Stimulated activated CD4-positive, alpha-beta T cell treated with anti-CD3 and anti-CD28 coated beads, Interleukin-1b, Interleukin-23, amount 100 ng/mL, for 48 hours (primary cell): ENCODE data around the gene XXYLT1.

Experiments used
- DNase-seq: peaks from one replicate; pipeline ENCODE4 v3.0.0-alpha.2; 2020

Gene XXYLT1

DNA sequence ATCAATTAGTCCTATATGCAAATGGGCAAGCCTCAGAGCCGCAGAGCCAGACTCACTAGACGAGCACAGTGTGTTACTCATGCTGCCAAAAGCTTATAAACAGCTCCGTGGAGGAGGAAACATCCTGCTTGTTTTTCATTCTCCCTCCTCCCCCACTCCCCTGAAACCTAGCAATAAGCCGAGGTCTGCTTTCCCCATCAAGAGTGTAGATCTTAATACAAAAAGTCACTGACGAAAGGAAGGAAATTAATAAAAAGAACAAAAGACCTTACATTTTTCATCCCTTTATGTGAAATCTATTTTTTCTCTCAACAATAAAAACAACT is 88.5 kb downstream of the XXYLT1 start:
- no peak for DNase-seq

DNA sequence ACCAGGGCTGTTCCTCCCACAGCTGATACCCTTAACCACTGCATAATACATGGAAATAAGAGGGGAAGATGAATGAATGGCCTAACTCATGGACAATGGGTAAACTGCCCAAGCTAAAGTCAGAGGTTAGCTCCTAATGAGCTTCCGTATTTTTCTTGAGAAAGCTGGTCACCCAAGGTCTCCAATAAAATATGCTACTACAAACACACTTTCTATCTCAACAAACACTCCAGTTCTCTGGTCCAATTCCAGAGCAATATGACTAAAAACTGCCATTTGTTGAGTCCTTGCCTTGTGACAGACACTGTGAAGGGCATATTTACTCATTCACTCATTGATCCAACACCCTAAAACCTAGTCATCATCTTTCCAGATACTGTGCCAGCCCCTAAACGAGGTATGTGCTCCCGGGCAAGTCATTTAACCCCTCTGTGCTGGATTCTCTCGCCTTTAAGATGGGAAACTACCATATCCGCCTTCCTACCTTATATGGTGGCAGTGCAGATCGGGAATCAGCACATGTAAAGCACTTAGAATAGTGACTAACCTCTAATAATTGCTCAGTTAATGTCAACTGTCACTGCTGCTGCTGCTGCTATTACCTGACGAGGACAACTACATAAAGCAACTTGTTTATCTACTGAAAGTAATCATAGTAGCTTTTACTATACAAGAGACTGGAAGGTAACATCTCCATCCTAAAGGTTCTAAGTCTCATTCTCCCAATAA is 89.1 kb downstream of the XXYLT1 start:
- peak; percentile 15 for DNase-seq

DNA sequence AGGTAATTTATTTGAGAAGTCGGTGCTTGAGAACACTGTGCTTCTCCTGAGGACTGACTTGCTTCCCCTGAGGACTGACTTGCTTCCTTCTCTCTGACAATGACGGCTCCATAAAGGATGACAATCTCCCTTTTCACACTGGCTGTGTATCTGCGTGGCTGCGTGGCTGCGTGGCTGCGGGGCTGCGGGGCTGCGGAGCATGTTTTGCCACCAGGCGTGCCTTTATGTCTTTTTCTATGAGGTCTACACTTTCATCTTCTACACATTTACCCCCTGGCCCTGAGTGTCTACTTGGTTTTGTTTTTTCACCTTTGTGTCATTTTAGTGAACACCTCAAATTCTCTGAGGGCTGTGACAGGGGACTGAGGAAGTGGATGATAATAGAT is 89.9 kb downstream of the XXYLT1 start:
- no peak for DNase-seq

GRCh38 chr3:195180490-195181112 is 90.4 kb downstream of the XXYLT1 start:
- no peak for DNase-seq

GRCh38 chr3:195179776-195180489 is 91.0 kb downstream of the XXYLT1 start:
- DNase-seq = no peak

- no peak for DNase-seq
Measured at GRCh38 chr3:195178124-195178910, 92.6 kb downstream of the XXYLT1 start.

DNA sequence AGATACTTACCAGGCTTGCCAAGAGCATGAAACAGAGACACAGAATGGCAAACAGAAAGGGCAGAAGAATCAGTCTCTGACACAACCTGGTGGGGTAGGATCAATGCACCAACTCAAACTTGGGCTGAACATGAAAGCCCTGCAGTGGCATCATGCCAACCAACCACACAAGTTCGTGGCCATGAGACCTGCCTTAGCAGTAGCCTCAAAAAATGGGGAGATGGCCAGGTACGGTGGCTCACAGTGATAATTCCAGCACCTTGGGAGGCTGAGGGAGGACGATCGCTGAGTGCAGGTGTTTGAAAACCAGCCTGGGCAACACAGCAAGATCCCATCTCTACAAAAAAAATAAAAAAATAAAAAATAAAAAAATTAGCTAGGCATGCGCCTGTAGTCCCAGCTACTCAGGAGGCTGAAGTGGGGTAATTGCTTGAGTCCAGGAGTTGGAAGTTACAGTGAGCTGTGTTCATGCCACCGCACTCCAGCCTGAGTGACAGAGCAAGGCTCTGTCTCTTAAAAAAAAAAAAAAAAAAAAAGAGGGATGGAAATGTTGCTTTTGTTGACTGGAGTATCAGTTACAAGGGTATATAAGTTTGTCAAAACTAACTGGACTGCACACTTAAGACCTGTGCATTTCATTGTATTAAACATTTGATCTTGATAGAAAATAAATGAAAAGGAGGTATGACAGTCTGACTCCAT is 93.4 kb downstream of the XXYLT1 start:
- DNase-seq = no peak

GRCh38 chr3:195176776-195177175 is 94.2 kb downstream of the XXYLT1 start:
- no peak for DNase-seq

DNA sequence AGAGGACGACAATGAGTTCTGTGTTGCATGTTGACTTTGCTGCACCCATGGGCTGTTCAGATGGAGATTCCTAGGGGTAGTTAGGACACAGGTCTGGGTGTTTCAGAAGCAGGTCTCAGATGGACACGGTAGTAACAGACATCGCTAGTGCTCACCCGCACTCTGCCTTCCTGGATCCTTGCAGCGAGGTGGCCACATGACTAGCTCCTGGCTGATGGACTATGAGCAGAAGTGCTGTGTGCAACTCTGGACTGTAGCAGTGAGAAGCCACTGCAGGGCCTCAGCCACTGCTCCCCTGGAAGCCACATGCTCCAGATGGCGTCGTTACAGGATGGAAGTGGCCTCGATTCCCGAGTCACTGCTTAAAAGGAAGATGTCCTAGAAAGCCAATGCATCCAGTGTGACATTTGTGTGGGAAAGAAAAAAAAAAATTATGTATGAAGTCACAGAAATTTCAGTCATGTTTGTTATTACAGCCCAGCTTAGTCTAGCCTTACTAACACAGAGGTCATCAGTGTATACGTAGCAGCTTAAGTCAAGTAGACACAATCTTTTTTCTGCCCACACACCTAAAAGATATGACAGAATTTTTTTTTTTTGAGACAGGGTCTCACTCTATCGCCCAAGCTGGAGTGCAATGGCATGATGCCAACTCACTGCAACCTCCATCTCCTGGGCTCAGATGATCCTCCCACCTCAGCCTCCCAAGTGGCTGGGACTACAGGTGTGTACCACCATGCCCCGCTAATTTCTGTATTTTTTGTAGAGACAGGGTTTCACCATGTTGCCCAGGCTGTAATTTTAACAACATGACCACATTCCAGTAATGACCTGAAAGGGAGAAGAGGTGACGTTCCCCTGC is 95.3 kb downstream of the XXYLT1 start:
- DNase-seq = no peak

GRCh38 chr3:195175076-195175475 is 95.9 kb downstream of the XXYLT1 start:
- no peak for DNase-seq

DNA sequence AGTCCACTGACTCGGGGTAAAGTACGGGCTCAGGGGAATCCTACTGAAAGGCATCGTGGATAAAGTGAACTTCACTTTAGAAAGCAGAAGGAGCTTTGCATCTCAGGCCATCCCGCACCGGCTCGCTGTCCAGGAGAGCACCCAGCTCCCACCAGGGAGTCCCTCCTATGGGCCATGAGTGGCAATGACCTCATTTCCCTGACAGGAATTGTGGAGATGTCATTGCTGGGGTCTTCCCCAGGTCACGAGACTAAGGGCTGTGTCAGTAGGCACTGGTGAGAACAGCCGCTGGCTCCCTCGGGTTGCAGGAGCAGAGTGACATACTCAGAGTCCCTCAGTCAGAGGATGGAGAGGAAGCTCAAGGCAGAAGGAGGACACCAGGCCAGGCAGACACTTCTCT is 97.3 kb downstream of the XXYLT1 start:
- no peak for DNase-seq

DNA sequence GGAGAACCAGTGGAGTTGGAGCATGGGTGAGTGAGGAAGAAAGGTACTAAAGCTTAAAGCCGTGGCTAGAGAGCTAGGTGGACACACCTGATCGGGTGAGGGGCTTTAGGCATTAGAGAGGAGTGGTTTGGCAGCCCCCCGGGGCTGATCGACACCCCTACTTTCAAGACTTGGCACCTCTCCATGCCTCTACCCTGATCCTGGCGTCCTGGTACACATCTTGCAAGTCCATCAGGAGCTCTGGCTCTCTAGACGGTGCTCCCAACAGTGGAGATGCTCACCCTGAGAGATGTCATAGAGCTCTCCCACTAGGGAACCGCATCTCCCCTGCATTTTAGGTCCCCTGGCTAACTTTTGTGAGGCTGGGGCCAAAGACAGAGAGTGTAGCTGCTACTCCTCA is 98.1 kb downstream of the XXYLT1 start:
- DNase-seq = no peak

DNA sequence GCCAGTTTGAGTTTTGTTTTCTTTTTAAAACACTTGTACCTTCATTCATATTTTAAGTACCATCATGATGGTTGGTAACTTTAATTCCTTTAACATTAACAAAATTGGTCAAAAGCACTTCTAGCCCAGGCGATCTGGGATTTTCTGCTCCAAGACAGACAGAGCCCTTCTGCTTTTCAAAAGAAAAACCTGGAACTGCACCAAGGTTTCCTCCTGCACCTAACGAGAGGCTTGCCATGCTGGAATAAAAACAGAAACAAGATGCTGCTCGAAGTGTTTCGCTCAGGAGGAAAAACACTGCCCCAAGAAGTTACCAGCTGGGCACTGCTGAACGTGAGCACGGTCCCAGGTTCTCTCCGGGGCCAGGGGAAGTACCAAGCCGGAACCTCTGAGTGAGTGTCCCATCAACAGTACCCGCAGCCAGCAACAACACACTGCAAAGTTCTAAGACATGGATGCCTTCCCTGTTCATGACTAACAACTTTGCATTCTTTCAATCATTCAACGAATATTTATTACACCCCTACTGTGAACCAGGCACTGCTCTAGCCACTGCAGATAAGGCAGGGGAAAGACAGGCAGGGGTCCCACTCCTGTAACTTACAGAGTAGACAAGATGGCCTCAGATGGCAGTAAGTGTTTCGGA is 98.8 kb downstream of the XXYLT1 start:
- no peak for DNase-seq

DNA sequence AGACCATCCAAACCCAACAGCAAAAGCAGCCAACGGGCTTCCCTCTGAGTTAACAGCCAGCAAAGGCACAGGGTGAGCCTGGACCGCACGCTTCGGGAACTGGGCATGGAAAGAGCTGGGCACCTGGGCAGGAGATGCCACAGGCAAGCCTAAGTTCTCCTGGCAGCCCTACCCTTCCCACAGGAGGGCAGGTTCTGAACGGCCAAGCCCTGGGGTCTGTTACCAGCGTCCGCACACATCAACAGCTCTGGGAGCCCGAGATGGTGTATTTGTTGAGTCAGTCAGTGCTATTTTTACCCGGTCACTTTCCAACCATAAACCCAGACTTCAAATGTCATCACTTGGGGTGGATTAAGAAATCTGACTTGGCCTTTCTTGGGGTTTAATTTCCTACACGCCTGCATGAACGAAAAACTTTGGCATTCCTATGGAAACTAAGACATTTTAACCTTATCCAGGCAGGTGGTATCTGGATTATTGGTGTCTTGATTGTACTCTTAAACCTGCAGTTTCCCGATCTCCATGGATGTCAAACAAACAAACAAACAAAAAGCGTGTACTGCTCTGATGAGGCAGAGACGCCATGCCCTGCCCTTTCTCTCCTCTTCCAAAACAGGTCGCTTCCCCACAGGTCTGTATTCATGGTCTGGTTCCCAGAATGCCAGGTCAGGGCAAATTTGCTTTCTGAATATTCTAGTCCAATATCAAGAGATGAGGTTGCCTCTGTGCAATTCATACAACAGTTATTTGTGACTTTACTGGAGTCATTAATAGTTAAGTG is 99.7 kb downstream of the XXYLT1 start:
- no peak for DNase-seq

DNA sequence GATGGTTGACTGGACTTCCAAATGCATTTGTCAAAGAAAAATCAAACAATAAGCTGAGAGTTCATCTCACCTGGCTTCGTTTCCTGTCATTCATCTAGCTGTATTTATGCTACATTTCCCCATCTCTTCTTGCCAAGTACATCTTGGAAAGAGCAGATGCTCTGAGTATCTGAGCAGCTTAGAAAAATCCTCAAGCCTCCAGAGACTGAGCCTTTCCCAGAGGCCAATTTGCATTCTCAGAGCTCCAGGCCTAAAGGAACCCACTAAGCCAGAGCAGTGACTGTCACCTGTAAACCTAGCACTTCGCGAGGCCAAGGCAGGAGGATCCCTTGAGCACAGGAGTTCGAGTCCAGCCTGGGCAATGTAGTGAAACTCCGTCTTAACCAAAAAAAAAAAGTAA is 100.5 kb downstream of the XXYLT1 start:
- no peak for DNase-seq

GRCh38 chr3:195169011-195169649 is 101.8 kb downstream of the XXYLT1 start:
- no peak for DNase-seq

DNA sequence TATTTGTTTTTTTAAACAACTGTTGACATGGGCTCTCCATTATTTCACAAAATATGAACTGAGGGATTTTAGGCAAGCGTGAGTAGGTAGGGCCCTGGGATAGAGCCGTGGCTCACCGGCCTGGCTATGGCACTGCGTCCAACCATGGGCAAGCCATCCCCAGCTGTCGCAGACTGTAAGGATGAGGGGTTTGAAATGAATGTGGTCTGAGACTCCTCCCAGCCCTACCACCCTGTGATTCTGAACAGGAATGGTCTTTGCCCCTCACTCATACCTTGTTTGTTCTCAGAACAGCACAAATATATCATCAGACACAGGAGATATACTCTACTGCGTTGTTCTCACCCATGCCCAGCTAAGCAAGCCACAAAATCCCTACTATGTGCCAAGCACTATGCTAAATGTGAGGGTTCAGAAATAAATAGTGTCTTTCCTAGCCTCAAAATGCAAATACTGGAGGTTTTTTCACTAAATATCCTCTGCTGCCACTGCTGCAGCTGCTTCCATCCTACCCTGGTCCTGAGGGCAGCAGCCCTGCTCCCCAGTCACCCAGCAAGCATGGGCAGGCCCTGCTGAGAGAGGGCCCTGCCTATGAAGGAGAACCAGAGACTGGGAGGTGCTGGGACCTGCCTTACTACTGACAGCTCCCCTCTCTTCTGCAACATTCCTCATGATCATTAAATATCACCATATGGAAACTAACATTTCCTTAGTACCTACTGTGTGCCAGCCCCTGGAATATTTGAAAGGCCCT is 102.8 kb downstream of the XXYLT1 start:
- no peak for DNase-seq

DNA sequence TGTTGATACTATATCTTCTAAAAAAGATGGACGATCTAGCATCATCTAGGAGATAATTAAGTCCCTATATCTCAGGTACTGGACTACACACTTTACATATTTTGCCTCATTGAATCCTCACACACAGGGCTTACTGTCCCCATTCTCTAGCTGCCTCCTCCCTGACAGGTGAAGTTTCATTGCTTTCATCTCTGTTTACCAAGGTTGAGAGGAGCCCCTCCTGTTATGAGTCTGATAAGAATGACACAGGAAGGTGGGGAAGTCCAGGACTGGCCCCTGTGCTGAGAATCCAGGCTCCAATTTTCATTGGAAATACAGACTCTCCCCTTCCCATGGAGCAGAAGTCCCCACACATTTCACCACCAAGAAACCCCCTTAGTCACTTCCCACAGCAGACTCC is 105.2 kb downstream of the XXYLT1 start:
- DNase-seq = no peak

DNA sequence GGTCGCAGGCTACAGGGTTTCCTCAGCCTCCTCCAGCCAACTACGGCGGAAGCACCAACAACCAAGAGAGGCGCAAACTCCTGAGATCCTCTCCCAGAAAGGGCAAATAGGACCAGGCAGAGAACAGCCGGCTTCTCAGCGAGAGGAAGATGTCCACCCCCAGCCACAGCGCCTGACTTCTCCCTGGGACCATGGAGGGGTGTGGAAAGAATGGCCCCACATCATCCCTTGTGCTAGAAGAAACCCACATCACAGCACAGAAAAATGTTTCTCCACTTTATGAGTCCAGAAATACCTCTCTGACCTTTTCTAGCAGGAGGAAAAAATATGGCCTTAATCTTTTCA is 105.7 kb downstream of the XXYLT1 start:
- no peak for DNase-seq
